Thyroid gland (tissue), 4 donors: Measurements from ENCODE around the gene CCDC178.

Source experiments
- CTCF ChIP-seq, 6 experiments: fragments of 200-600 bp in 3 of 6; fragments of 450-650 bp in 3 of 6; sonication (generic) in 3 of 6; IDR thresholded peaks; one replicate each; pipeline ENCODE4 v1.5.1; 2016 to 2019; ENCODE audit warnings: antibody characterized with exemption in 6 of 6, mild to moderate bottlenecking in 2 of 6, inconsistent platforms in 1 of 6, moderate library complexity in 1 of 6
- POLR2A ChIP-seq, 2 donors: fragments of 450-650 bp; IDR thresholded peaks; one replicate each; pipeline ENCODE4 v1.6.1; 2017; ENCODE audit warnings: antibody characterized with exemption in 2 of 2, mild to moderate bottlenecking in 2 of 2, moderate library complexity in 1 of 2

GRCh38 chr18:33020877-33021276 lies 419.6 kb downstream of the CCDC178 start:
- TF ChIP-seq POLR2A (IDR thresholded peaks at IDR 0.05) (no peak), CTCF (IDR thresholded peaks at IDR 0.05) (no peak)
